Panc1 (cell line): ENCODE results near the gene CDRT15.
"Not testable (repeated sequence)": the region's sequence is repeated elsewhere in the genome, so short reads cannot be mapped to it uniquely, and the experiment has no call there.

ENCODE experiments used
- CTCF ChIP-seq: fragments of 450-650 bp; IDR thresholded peaks from 2 replicates; pipeline ENCODE4 v1.5.1; 2017; ENCODE audit warnings: mild to moderate bottlenecking
- POLR2AphosphoS5 ChIP-seq: IDR thresholded peaks from 2 replicates; pipeline ENCODE4 v1.6.1; 2012; ENCODE audit warnings: mild to moderate bottlenecking, low read depth, low read length, moderate library complexity
- REST ChIP-seq, 2 experiments: IDR thresholded peaks; 2 replicates each; pipeline ENCODE4 v1.6.1; 2011 to 2012; ENCODE audit warnings: low read depth in 2 of 2, control low read depth in 1 of 2, low read length in 1 of 2, mild to moderate bottlenecking in 1 of 2, moderate library complexity in 1 of 2; ENCODE audit not compliant: insufficient read depth in 1 of 2
- SIN3A ChIP-seq: IDR thresholded peaks from 2 replicates; pipeline ENCODE4 v1.6.1; 2012; ENCODE audit warnings: low read depth, mild to moderate bottlenecking, low read length, moderate library complexity, borderline replicate concordance; ENCODE audit not compliant: insufficient read depth
- TCF7L2 ChIP-seq: IDR thresholded peaks from 2 replicates; pipeline ENCODE4 v1.6.1; 2011; ENCODE audit warnings: mild to moderate bottlenecking, low read depth, low read length, inconsistent platforms

- not testable (repeated sequence) for TF ChIP-seq POLR2AphosphoS5; CTCF; TCF7L2; REST (IDR thresholded peaks at IDR 0.05; ENCODE audit: insufficient read depth in 1 of 2, low read depth in 2 of 2, low read length in 1 of 2); SIN3A
Observed at GRCh38 chr17:14239271-14239670, 2.6 kb upstream of the CDRT15 start.
